HepG2 (cell line): ENCODE data around the gene ZNF341. TPM values are rescaled to one million over a fixed set of nuclear protein-coding genes. Genes with fewer than 3 reads are reported as not detected.

Source experiments
- ATF3 ChIP-seq: sonication (generic); formaldehyde crosslinking; IDR thresholded peaks from 2 replicates; pipeline ENCODE4 v1.4.0; 2020; ENCODE audit warnings: missing genetic modification reagents
- ELF1 ChIP-seq: sonication (generic); formaldehyde crosslinking; IDR thresholded peaks from 2 replicates; pipeline ENCODE4 v1.4.0; 2020; ENCODE audit warnings: missing genetic modification reagents
- FOXA3 ChIP-seq: IDR thresholded peaks from 2 replicates; pipeline ENCODE4 v1.6.1; 2016; ENCODE audit warnings: missing genetic modification reagents, missing compliant biosample characterization
- FUBP1 ChIP-seq: sonication (generic); formaldehyde crosslinking; IDR thresholded peaks from 2 replicates; pipeline ENCODE4 v1.5.1; 2020; ENCODE audit warnings: missing genetic modification reagents, mild to moderate bottlenecking, borderline replicate concordance
- GABPB1 ChIP-seq: IDR thresholded peaks from 2 replicates; pipeline ENCODE4 v1.6.1; 2016; ENCODE audit warnings: mild to moderate bottlenecking, missing genetic modification reagents, moderate library complexity, missing compliant biosample characterization
- HDAC1 ChIP-seq: sonication (generic); formaldehyde crosslinking; IDR thresholded peaks from 2 replicates; pipeline ENCODE4 v1.5.1; 2020; ENCODE audit warnings: mild to moderate bottlenecking, missing genetic modification reagents
- KLF16 ChIP-seq, 2 experiments: sonication (generic) in 1 of 2; formaldehyde crosslinking in 1 of 2; IDR thresholded peaks; 2 replicates each; pipeline versions ENCODE4 v1.6.1 to v1.8.0; 2016 to 2023; ENCODE audit warnings: missing genetic modification reagents in 2 of 2, missing compliant biosample characterization in 1 of 2
- LCORL ChIP-seq, 2 experiments: fragments of 450-650 bp in 1 of 2; sonication (generic) in 1 of 2; formaldehyde crosslinking in 1 of 2; IDR thresholded peaks; 2 replicates each; pipeline versions ENCODE4 v1.5.0 to v1.6.1; 2017 to 2020; ENCODE audit warnings: antibody characterized with exemption in 1 of 2, missing genetic modification reagents in 1 of 2
- MAF1 ChIP-seq: sonication (generic); formaldehyde crosslinking; IDR thresholded peaks from 2 replicates; pipeline ENCODE4 v1.5.0; 2020; ENCODE audit warnings: missing genetic modification reagents, borderline replicate concordance
- MAX ChIP-seq: IDR thresholded peaks from 2 replicates; pipeline ENCODE4 v1.6.1; 2012; ENCODE audit warnings: inconsistent platforms
- MNT ChIP-seq: fragments of 450-650 bp; IDR thresholded peaks from 2 replicates; pipeline ENCODE4 v1.6.1; 2016
- MYC ChIP-seq: sonication (generic); formaldehyde crosslinking; IDR thresholded peaks from 2 replicates; pipeline ENCODE4 v1.9.0; 2021; ENCODE audit warnings: missing genetic modification reagents, borderline replicate concordance
- PBX2 ChIP-seq: IDR thresholded peaks from 2 replicates; pipeline ENCODE4 v1.6.1; 2016; ENCODE audit warnings: control low read depth
- POGZ ChIP-seq: sonication (generic); formaldehyde crosslinking; IDR thresholded peaks from 2 replicates; pipeline ENCODE4 v1.4.0; 2020; ENCODE audit warnings: mild to moderate bottlenecking, missing genetic modification reagents
- POLR2A ChIP-seq, 2 experiments: IDR thresholded peaks; 2 replicates each; pipeline ENCODE4 v1.6.1; 2011; ENCODE audit warnings: low read depth in 2 of 2, low read length in 2 of 2, mild to moderate bottlenecking in 1 of 2, moderate library complexity in 1 of 2; ENCODE audit not compliant: insufficient read depth in 1 of 2
- REL ChIP-seq: sonication (generic); formaldehyde crosslinking; conservative IDR thresholded peaks from 2 replicates; pipeline ENCODE4 v1.8.0; 2022; ENCODE audit warnings: mild to moderate bottlenecking, missing genetic modification reagents, moderate library complexity
- THAP11 ChIP-seq: IDR thresholded peaks from 2 replicates; pipeline ENCODE4 v1.6.1; 2016; ENCODE audit warnings: missing biosample characterization, missing genetic modification reagents
- TP53 ChIP-seq: sonication (generic); formaldehyde crosslinking; conservative IDR thresholded peaks from 2 replicates; pipeline ENCODE4 v1.4.0; 2020; ENCODE audit warnings: missing genetic modification reagents
- ZBTB20 ChIP-seq: sonication (generic); formaldehyde crosslinking; IDR thresholded peaks from 2 replicates; pipeline ENCODE4 v1.8.1; 2023; ENCODE audit warnings: missing genetic modification reagents, low read depth, mild to moderate bottlenecking, borderline replicate concordance
- ZFYVE20 ChIP-seq: sonication (generic); formaldehyde crosslinking; IDR thresholded peaks from 2 replicates; pipeline ENCODE4 v1.8.0; 2023; ENCODE audit warnings: low read depth, mild to moderate bottlenecking, moderate library complexity, missing genetic modification reagents, borderline replicate concordance
- ZNF20 ChIP-seq: sonication (generic); formaldehyde crosslinking; IDR thresholded peaks from 2 replicates; pipeline ENCODE4 v1.4.0; 2020; ENCODE audit warnings: mild to moderate bottlenecking, moderate library complexity, missing genetic modification reagents
- ZNF331 ChIP-seq: sonication (generic); formaldehyde crosslinking; IDR thresholded peaks from 2 replicates; pipeline ENCODE4 v1.4.0; 2020; ENCODE audit warnings: missing genetic modification reagents
- ZNF644 ChIP-seq: IDR thresholded peaks from 2 replicates; pipeline ENCODE4 v1.6.1; 2016; ENCODE audit warnings: low read depth
- ZNF891 ChIP-seq: sonication (generic); formaldehyde crosslinking; IDR thresholded peaks from 2 replicates; pipeline ENCODE4 v1.5.0; 2020; ENCODE audit warnings: mild to moderate bottlenecking, missing genetic modification reagents
- ZSCAN30 ChIP-seq: sonication (generic); formaldehyde crosslinking; IDR thresholded peaks from 2 replicates; pipeline ENCODE4 v1.5.0; 2020; ENCODE audit warnings: mild to moderate bottlenecking, missing genetic modification reagents
- polyA plus RNA-seq, 8 experiments: library from polyadenylated mRNA; depleted of rRNA in 3 of 8; stranded (reverse) in 7 of 8; unstranded in 1 of 8; fragments of >200 nt; fragmentation: Illumina TruSeq in 4 of 8; extraction: Trizol in 4 of 8; gene quantifications; 2 replicates each; pipeline versions ENCODE4 v1.2.1 to v1.2.3, GENCODE V29; 2011 to 2016; ENCODE audit warnings: low read depth in 4 of 8, missing spikeins in 1 of 8, mixed read lengths in 1 of 8; ENCODE audit not compliant: insufficient read depth in 1 of 8
- total RNA-seq, 5 experiments: library from RNA; depleted of rRNA; stranded (reverse); fragments of >200 nt; fragmentation: Illumina TruSeq; extraction: Trizol; gene quantifications; 2 replicates each; pipeline ENCODE4 v1.2.3, GENCODE V29; 2016; ENCODE audit warnings: low read depth in 1 of 5

ZNF341 gene
- total and polyA plus RNA-seq, 2 of the 13 experiments (the other 11 are each of a cell fraction or from before 2014, with no cell fraction given): 1.1 to 2.2 TPM

- peak; percentile 48; the same call in 1 of the 2 replicates for TF ChIP-seq HDAC1 (CRISPR knock-in tag)
- no peak for TF ChIP-seq ZNF891 (CRISPR knock-in tag)
- no peak for TF ChIP-seq ZFYVE20 (CRISPR knock-in tag)
- peak; percentile 97 for TF ChIP-seq ELF1 (CRISPR knock-in tag)
- no peak for TF ChIP-seq ZBTB20 (CRISPR knock-in tag)
- TF ChIP-seq REL (CRISPR knock-in tag): peak; percentile 67; the same call in 1 of the 2 replicates
- TF ChIP-seq POLR2A (IDR thresholded peaks at IDR 0.05; ENCODE audit: insufficient read depth in 1 of 2, low read depth in 2 of 2, low read length in 2 of 2): peak in 1 of 2 experiments; percentile 49; a peak in 1 of 4 replicates
- no peak for TF ChIP-seq FUBP1 (CRISPR knock-in tag)
- TF ChIP-seq TP53 (CRISPR knock-in tag): no peak
- TF ChIP-seq ZNF331 (CRISPR knock-in tag): peak; percentile 67
- TF ChIP-seq ZSCAN30 (CRISPR knock-in tag): no peak
- TF ChIP-seq MAF1 (CRISPR knock-in tag): 0 out of 2 replicates have a peak, but pooled peaks have one; percentile 11
- no peak for TF ChIP-seq ATF3
- peak; percentile 79 for TF ChIP-seq FOXA3 (CRISPR knock-in tag)
- TF ChIP-seq GABPB1 (CRISPR knock-in tag): peak; percentile 23; the same call in 1 of the 2 replicates
- TF ChIP-seq PBX2: 0 out of 2 replicates have a peak, but pooled peaks have one; percentile 7
- peak; percentile 58; the same call in 1 of the 2 replicates for TF ChIP-seq ZNF644
- TF ChIP-seq THAP11 (CRISPR knock-in tag): peak; percentile 81
- TF ChIP-seq ZNF20 (CRISPR knock-in tag): no peak; the same call in 1 of the 2 replicates
- TF ChIP-seq POGZ (CRISPR knock-in tag): peak; percentile 5; the same call in 1 of the 2 replicates
- no peak for TF ChIP-seq MYC
- TF ChIP-seq MNT: no peak
- peak; percentile 55; the same call in 1 of the 2 replicates for TF ChIP-seq MAX
- TF ChIP-seq LCORL (IDR thresholded peaks at IDR 0.05): peak; percentile 84
- peak; percentile 88; the same call in 1 of the 2 replicates for TF ChIP-seq LCORL (CRISPR knock-in tag; IDR thresholded peaks at IDR 0.05)
- TF ChIP-seq KLF16 (CRISPR knock-in tag; IDR thresholded peaks at IDR 0.05): 0 out of 4 replicates have a peak, but pooled peaks of 1 of the 2 experiments have one; percentile 12
Observed at GRCh38 chr20:33733654-33734576, 2.1 kb downstream of the ZNF341 start (continued).
